MM.1S (cell line): ENCODE results near the gene FRK.

Experiments
- DNase-seq: peaks from one replicate; pipeline ENCODE4 v3.0.0-alpha.2; 2015
- H2AFZ ChIP-seq: fragments of 300-600 bp; sonication (generic); 2 replicates; pipeline ENCODE4 v1.6.0; 2016; ENCODE audit warnings: antibody characterized with exemption, low read length
- H3F3A ChIP-seq: fragments of 300-600 bp; sonication (generic); 2 replicates; pipeline ENCODE4 v1.6.1; 2016; ENCODE audit warnings: mild to moderate bottlenecking, antibody characterized with exemption, low read length, moderate library complexity, mixed read lengths; ENCODE audit not compliant: insufficient read depth
- H3K27ac ChIP-seq: fragments of 300-600 bp; sonication (generic); 2 replicates; pipeline ENCODE4 v1.5.1; 2016; ENCODE audit warnings: mild to moderate bottlenecking, low read length
- H3K27me3 ChIP-seq: fragments of 300-600 bp; sonication (generic); replicated peaks from 2 replicates; pipeline ENCODE4 v1.6.0; 2016; ENCODE audit warnings: low read length; ENCODE audit not compliant: insufficient read depth
- H3K36me3 ChIP-seq: fragments of 300-600 bp; sonication (generic); replicated peaks from 2 replicates; pipeline ENCODE4 v1.6.1; 2016; ENCODE audit warnings: mild to moderate bottlenecking, low read length, mixed read lengths; ENCODE audit not compliant: insufficient read depth
- H3K4me1 ChIP-seq: fragments of 300-600 bp; sonication (generic); 2 replicates; pipeline ENCODE4 v1.6.1; 2016; ENCODE audit warnings: low read length, mixed read lengths
- H3K4me2 ChIP-seq: fragments of 300-600 bp; sonication (generic); 2 replicates; pipeline ENCODE4 v1.6.0; 2016; ENCODE audit warnings: low read depth, low read length
- H3K4me3 ChIP-seq: fragments of 300-600 bp; sonication (generic); 2 replicates; pipeline ENCODE4 v1.5.1; 2016; ENCODE audit warnings: low read length, mixed read lengths
- H3K79me2 ChIP-seq: fragments of 300-600 bp; sonication (generic); 2 replicates; pipeline ENCODE4 v1.6.1; 2016; ENCODE audit warnings: mixed run types, low read length, mixed read lengths
- H3K9ac ChIP-seq: fragments of 300-600 bp; sonication (generic); 2 replicates; pipeline ENCODE4 v1.6.1; 2016; ENCODE audit warnings: low read length, mixed read lengths
- H3K9me2 ChIP-seq: fragments of 300-600 bp; sonication (generic); replicated peaks from 2 replicates; pipeline ENCODE4 v1.6.1; 2016; ENCODE audit warnings: mild to moderate bottlenecking, low read length, mixed read lengths; ENCODE audit not compliant: insufficient read depth
- H3K9me3 ChIP-seq: fragments of 300-600 bp; sonication (generic); replicated peaks from 2 replicates; pipeline ENCODE4 v1.6.1; 2016; ENCODE audit warnings: mild to moderate bottlenecking, low read length, mixed read lengths; ENCODE audit not compliant: insufficient read depth
- H4K20me1 ChIP-seq: fragments of 300-600 bp; sonication (generic); 2 replicates; pipeline ENCODE4 v1.6.1; 2016; ENCODE audit warnings: mild to moderate bottlenecking, low read length, moderate library complexity, mixed read lengths; ENCODE audit not compliant: insufficient read depth
- EZH2 ChIP-seq: fragments of 300-600 bp; sonication (generic); optimal IDR thresholded peaks from 2 replicates; pipeline ENCODE3; 2017; ENCODE audit warnings: low read depth, mild to moderate bottlenecking, antibody characterized with exemption, low read length, mixed read lengths
- EZH2phosphoT487 ChIP-seq: fragments of 300-600 bp; sonication (generic); IDR thresholded peaks from 2 replicates; pipeline ENCODE4 v1.6.1; 2018; ENCODE audit warnings: antibody characterized with exemption, low read length
- TF ChIP-seq, protein P1 (sequence below): fragments of 300-600 bp; sonication (generic); IDR thresholded peaks from 2 replicates; pipeline ENCODE4 v1.5.1; 2016; ENCODE audit warnings: antibody characterized with exemption, low read length, mixed read lengths

Gene FRK

DNA sequence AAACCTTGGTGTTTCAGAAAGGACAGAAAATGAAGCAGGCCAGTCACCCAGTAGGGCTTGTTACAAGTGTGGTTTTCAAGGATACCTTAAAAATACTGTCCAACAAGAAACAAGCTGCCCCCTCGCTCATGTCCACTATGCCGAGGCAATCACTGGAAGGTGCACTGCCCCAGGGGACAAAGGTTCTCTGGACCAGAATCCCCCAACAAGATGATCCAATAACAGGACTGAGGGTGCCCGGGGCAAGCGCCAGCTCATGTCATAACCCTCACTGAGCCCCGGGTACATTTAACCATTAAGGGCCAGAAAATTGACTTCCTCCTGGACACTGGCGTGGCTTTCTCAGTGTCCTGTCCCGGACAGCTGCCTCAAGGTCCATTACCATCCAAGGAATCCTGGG lies 33.4 kb upstream of the FRK start:
- no peaks in the 10 kb centered on the region for H3K9me2 ChIP-seq
- no peaks in the 10 kb centered on the region for H3K27me3 ChIP-seq
- H3K9ac ChIP-seq: no peak overlapping the region
- H2AFZ ChIP-seq: no peak overlapping the region
- TF ChIP-seq EZH2phosphoT487: no peak
- TF ChIP-seq, protein P1, sequence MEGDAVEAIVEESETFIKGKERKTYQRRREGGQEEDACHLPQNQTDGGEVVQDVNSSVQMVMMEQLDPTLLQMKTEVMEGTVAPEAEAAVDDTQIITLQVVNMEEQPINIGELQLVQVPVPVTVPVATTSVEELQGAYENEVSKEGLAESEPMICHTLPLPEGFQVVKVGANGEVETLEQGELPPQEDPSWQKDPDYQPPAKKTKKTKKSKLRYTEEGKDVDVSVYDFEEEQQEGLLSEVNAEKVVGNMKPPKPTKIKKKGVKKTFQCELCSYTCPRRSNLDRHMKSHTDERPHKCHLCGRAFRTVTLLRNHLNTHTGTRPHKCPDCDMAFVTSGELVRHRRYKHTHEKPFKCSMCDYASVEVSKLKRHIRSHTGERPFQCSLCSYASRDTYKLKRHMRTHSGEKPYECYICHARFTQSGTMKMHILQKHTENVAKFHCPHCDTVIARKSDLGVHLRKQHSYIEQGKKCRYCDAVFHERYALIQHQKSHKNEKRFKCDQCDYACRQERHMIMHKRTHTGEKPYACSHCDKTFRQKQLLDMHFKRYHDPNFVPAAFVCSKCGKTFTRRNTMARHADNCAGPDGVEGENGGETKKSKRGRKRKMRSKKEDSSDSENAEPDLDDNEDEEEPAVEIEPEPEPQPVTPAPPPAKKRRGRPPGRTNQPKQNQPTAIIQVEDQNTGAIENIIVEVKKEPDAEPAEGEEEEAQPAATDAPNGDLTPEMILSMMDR: no peak
- no peak for TF ChIP-seq EZH2
- no peak for DNase-seq
- H3K27ac ChIP-seq: no peak overlapping the region
- no peaks in the 10 kb centered on the region for H3K9me3 ChIP-seq
- H3K4me1 ChIP-seq: no peaks in the 10 kb centered on the region
- H3F3A ChIP-seq: no peaks in the 10 kb centered on the region
- H3K4me3 ChIP-seq: no peak overlapping the region
- H3K79me2 ChIP-seq: no peaks in the 10 kb centered on the region
- H3K36me3 ChIP-seq: no peaks in the 10 kb centered on the region
- H3K4me2 ChIP-seq: no peak overlapping the region
- no peaks in the 10 kb centered on the region for H4K20me1 ChIP-seq

DNA sequence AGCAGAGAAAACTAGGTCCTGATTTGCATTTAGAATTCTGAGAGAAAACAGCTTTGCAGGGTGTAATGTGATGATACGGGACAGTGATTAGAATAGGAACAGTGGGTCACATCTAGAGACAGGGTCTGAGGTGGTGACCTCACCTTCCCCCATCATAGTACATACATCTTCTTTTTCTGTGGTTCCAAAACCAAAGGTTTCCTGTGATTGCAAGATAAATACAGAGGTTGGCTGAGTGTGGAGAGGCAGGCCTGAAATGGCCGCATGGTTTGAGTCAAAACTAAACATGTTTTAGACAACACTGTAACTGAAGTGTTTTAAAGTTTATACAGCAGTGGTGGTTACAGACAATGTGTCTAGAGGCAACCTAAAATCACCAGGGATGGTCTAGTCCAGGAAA lies 29.6 kb upstream of the FRK start:
- Histone ChIP-seq H3K4me2 (no peak overlapping the region), H3K27ac (no peak overlapping the region), H3K27me3 (no peaks in the 10 kb centered on the region), H2AFZ (no peak overlapping the region), H3K9me2 (no peaks in the 10 kb centered on the region), H3K9me3 (no peaks in the 10 kb centered on the region), H3K79me2 (no peaks in the 10 kb centered on the region), H4K20me1 (no peaks in the 10 kb centered on the region), H3K4me3 (no peak overlapping the region), H3K9ac (no peak overlapping the region), H3K36me3 (no peaks in the 10 kb centered on the region), H3K4me1 (peaks cover 21% of the 10 kb centered on the region), H3F3A (peaks cover 11% of the 10 kb centered on the region)
- TF ChIP-seq EZH2phosphoT487 (no peak), EZH2 (no peak)
- TF ChIP-seq, protein P1: no peak
- no peak for DNase-seq

DNA sequence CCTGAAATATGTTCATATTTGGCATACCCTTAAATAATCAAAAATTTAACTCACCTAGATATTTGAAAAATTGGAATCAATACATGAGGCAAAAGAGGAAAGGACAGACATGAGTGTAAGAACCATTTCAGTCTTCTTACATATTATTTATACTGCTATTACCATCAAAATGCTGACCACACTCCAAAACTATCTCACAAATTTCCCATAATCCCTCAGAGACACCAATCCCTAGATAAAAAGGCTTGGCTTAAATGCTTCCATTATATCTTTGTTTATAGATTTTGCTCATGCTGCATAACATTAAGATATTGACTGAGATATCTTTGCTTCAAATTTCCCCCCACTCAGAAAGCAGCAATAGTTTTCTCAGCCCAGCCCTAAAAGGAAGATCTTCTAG lies 28.3 kb upstream of the FRK start:
- Histone ChIP-seq H2AFZ (no peak overlapping the region), H3K9ac (no peak overlapping the region), H3F3A (peaks cover 11% of the 10 kb centered on the region), H3K27ac (no peak overlapping the region), H3K4me2 (no peak overlapping the region), H3K9me3 (no peaks in the 10 kb centered on the region), H3K27me3 (no peaks in the 10 kb centered on the region), H3K79me2 (no peaks in the 10 kb centered on the region), H3K36me3 (no peaks in the 10 kb centered on the region), H4K20me1 (no peaks in the 10 kb centered on the region), H3K4me3 (no peak overlapping the region), H3K4me1 (peaks cover 21% of the 10 kb centered on the region), H3K9me2 (no peaks in the 10 kb centered on the region)
- no peak for TF ChIP-seq EZH2phosphoT487
- no peak for DNase-seq

DNA sequence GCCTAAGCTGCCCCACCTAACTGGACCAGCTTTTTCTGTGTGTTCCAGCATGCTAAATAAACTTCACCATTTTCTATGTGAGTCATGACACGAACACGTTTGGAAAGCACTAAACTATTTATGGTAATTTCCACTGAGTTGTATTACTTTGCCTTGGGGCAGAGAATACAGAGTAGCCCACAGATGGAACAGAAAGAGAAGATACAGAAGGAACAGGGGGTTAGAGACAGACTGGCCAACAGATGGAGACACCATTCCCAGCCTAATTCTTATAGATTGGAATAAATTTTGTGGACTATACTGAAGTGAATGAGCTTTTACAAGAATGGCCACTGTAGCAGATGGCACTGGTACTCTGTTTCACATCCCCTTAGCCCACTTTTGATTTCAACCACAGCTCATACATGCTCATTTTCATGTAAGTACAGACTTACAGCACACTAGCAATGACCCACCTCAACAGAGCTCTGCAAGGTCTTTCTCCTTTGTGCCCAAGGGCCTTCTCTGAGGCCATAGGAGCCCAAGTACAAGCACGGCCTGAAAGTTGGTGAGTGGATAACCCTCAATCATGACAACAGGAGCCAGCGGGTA lies 26.8 kb upstream of the FRK start:
- H3K9me2 ChIP-seq: no peaks in the 10 kb centered on the region
- H3K27ac ChIP-seq: peak overlapping the region; percentile 62; the same call in 1 of the 2 replicates
- peaks cover 21% of the 10 kb centered on the region for H3K4me1 ChIP-seq
- peaks cover 11% of the 10 kb centered on the region for H3F3A ChIP-seq
- no peaks in the 10 kb centered on the region for H3K79me2 ChIP-seq
- peak overlapping the region; percentile 4 for H2AFZ ChIP-seq
- H3K27me3 ChIP-seq: no peaks in the 10 kb centered on the region
- H3K9me3 ChIP-seq: no peaks in the 10 kb centered on the region
- H3K9ac ChIP-seq: no peak overlapping the region
- no peak overlapping the region for H3K4me3 ChIP-seq
- no peak for TF ChIP-seq EZH2
- TF ChIP-seq, protein P1: no peak
- no peak for TF ChIP-seq EZH2phosphoT487
- H3K36me3 ChIP-seq: no peaks in the 10 kb centered on the region
- peak overlapping the region; percentile 35 for H3K4me2 ChIP-seq
- no peaks in the 10 kb centered on the region for H4K20me1 ChIP-seq
- DNase-seq: peak; percentile 71
